Upper lobe of left lung (tissue), 6 donors: ENCODE results near the gene CASP12. TPM values are rescaled to one million over a fixed set of nuclear protein-coding genes. Genes with fewer than 3 reads are reported as not detected.

ENCODE experiments used
- ATAC-seq, 2 donors: fragments of 200-7000 bp; cut with Tn5 transposase; one replicate each; pipeline ENCODE4 v1.9.1; 2022; ENCODE audit warnings: mild to moderate bottlenecking in 2 of 2, moderate library complexity in 2 of 2; ENCODE audit not compliant: low FRiP score in 2 of 2
- DNase-seq, 2 donors: peaks; one replicate each; pipeline ENCODE4 v3.0.0-alpha.2; 2019 to 2020
- H3K27ac ChIP-seq, 4 donors: fragments of 200-600 bp; sonication (generic); one replicate each; pipeline ENCODE4 v1.5.1; 2016 to 2019
- H3K27me3 ChIP-seq, 4 donors: fragments of 200-600 bp; sonication (generic); one replicate each; pipeline ENCODE4 v1.5.1; 2017 to 2019
- H3K36me3 ChIP-seq, 4 donors: fragments of 200-600 bp; sonication (generic); one replicate each; pipeline ENCODE4 v1.5.1; 2016 to 2019
- H3K4me1 ChIP-seq, 4 donors: fragments of 200-600 bp; sonication (generic); one replicate each; pipeline ENCODE4 v1.5.1; 2018 to 2019
- H3K4me3 ChIP-seq, 4 donors: fragments of 200-600 bp; sonication (generic); one replicate each; pipeline ENCODE4 v1.5.1; 2017 to 2019; ENCODE audit warnings: mild to moderate bottlenecking in 2 of 4, moderate library complexity in 1 of 4
- H3K9me3 ChIP-seq, 4 donors: fragments of 200-600 bp; sonication (generic); one replicate each; pipeline ENCODE4 v1.5.1; 2018 to 2019
- EP300 ChIP-seq, 4 donors: sonication (generic); formaldehyde crosslinking; IDR thresholded peaks; one replicate each; pipeline ENCODE4 v1.5.1; 2017; ENCODE audit warnings: antibody characterized with exemption in 4 of 4, control low read depth in 2 of 4
- POLR2A ChIP-seq, 4 donors: fragments of 450-650 bp; IDR thresholded peaks; one replicate each; pipeline ENCODE4 v1.5.1; 2016 to 2017; ENCODE audit warnings: antibody characterized with exemption in 4 of 4, mild to moderate bottlenecking in 2 of 4
- POLR2AphosphoS5 ChIP-seq, 2 donors: sonication (generic); formaldehyde crosslinking; IDR thresholded peaks; one replicate each; pipeline ENCODE4 v1.5.1; 2017; ENCODE audit warnings: antibody characterized with exemption in 2 of 2
- WGBS, 2 donors: methylation state at CpG; one replicate each; pipeline ENCODE4 v1.1.5; 2017 to 2018; 5-methylcytosine and 5-hydroxymethylcytosine counted together
- total RNA-seq, 6 donors: library from RNA; depleted of rRNA in 4 of 6; stranded (reverse); fragments of >200 nt in 4 of 6; gene quantifications; one replicate each; pipeline versions ENCODE4 v1.1.0 to v1.2.1, GENCODE V29; 2016 to 2021
- TF ChIP-seq, protein P1 (sequence below), 6 experiments: fragments of 450-650 bp in 4 of 6; fragments of 200-600 bp in 2 of 6; sonication (generic) in 2 of 6; IDR thresholded peaks; one replicate each; pipeline ENCODE4 v1.5.1; 2016 to 2019; ENCODE audit warnings: antibody characterized with exemption in 6 of 6
- donor health status: DM: no; HTN: no; CAD: no; lungs with moderate emphysema.
- donor health status: DM: no; HTN: yes; CAD: no; lungs with severe emphysema.

The CASP12 gene
- total RNA-seq, 6 donors from 2014 or later, result 0.91 to 9.5 (median 1.4) TPM

DNA sequence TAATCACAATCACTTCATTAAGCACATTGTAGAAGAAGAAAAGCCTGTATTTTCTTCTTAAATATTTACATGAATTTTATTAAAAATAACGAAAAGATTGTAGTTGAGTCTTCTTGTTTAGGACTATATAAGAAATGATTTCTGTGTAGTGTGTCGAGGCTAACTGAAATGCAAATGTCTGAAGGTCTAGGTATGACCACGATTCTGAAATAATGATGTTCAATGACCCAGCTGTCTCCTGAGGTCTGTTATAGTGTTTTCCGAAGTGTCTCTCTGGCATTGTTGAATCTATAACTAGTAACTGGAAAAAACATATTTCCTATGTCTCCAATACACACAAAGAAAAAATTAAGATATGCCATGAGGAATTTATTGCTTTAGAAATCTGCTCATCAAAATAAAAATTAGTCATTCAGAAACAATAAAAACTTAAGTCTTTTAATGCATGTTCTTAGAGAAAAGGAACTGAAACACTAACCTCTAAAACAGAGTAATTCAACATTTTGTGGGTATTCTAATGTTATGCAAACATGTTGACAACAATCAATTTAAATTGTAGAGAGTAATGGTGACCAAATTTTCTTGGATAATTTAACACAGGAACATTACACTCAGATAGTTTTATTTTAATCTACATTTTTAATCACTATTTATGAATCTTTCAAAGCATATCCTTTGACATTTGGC lies 55.0 kb downstream of the CASP12 start:
- 79 to 90% methylated on average over 4 of the region's 4 CpGs for WGBS, 2 donors
- DNase-seq, result no peak
- TF ChIP-seq EP300 (IDR thresholded peaks at IDR 0.05), result no peak
- TF ChIP-seq POLR2AphosphoS5 (IDR thresholded peaks at IDR 0.05), result no peak
- TF ChIP-seq, protein P1, sequence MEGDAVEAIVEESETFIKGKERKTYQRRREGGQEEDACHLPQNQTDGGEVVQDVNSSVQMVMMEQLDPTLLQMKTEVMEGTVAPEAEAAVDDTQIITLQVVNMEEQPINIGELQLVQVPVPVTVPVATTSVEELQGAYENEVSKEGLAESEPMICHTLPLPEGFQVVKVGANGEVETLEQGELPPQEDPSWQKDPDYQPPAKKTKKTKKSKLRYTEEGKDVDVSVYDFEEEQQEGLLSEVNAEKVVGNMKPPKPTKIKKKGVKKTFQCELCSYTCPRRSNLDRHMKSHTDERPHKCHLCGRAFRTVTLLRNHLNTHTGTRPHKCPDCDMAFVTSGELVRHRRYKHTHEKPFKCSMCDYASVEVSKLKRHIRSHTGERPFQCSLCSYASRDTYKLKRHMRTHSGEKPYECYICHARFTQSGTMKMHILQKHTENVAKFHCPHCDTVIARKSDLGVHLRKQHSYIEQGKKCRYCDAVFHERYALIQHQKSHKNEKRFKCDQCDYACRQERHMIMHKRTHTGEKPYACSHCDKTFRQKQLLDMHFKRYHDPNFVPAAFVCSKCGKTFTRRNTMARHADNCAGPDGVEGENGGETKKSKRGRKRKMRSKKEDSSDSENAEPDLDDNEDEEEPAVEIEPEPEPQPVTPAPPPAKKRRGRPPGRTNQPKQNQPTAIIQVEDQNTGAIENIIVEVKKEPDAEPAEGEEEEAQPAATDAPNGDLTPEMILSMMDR (IDR thresholded peaks at IDR 0.05), result no peak
- H3K4me3 ChIP-seq, result no peak overlapping the region
- no peak for ATAC-seq
- no peaks in the 10 kb centered on the region for H3K27me3 ChIP-seq
- H3K9me3 ChIP-seq, result peaks cover 0 to 6% (median 2%) of the 10 kb centered on the region in 4 donors
- H3K27ac ChIP-seq, result no peak overlapping the region
- no peaks in the 10 kb centered on the region for H3K4me1 ChIP-seq
- H3K36me3 ChIP-seq, result no peaks in the 10 kb centered on the region

DNA sequence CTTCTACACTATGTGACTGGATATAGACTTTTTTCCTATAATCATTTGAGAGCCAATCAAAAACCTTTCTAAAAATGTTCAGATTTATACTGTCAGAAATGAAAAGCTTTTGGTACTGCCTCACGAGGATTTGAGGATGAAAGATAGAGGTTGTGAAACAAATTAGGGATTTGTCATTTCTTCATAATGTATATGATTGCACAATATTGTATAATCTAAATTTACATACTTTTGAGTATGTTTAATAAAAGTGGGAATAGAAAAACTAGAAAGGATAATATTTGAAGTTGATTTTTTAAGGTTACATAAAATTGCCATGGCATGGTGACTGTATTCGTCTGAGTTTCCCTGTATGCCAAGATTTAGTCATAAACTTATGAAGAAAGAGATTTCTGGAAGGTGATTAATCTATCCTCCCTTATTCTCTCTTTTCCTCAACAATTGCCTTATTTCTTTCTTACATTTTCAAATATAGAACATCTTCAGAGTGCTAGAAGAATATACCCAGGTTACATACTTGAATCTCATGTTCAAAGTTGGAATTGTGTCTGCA lies 56.2 kb downstream of the CASP12 start:
- Histone ChIP-seq H3K4me1 (no peaks in the 10 kb centered on the region), H3K36me3 (no peaks in the 10 kb centered on the region), H3K9me3 (peaks cover 0 to 6% (median 2%) of the 10 kb centered on the region in 4 donors), H3K4me3 (no peak overlapping the region), H3K27me3 (no peaks in the 10 kb centered on the region), H3K27ac (no peak overlapping the region)
- TF ChIP-seq POLR2AphosphoS5 (IDR thresholded peaks at IDR 0.05), result no peak
- no peak for TF ChIP-seq EP300 (IDR thresholded peaks at IDR 0.05)
- TF ChIP-seq, protein P1 (IDR thresholded peaks at IDR 0.05), result no peak
- no peak for TF ChIP-seq POLR2A (IDR thresholded peaks at IDR 0.05)
- DNase-seq, result no peak
- ATAC-seq, result no peak
- WGBS, 2 donors, result 78% methylated on average over 2 of the region's 2 CpGs

DNA sequence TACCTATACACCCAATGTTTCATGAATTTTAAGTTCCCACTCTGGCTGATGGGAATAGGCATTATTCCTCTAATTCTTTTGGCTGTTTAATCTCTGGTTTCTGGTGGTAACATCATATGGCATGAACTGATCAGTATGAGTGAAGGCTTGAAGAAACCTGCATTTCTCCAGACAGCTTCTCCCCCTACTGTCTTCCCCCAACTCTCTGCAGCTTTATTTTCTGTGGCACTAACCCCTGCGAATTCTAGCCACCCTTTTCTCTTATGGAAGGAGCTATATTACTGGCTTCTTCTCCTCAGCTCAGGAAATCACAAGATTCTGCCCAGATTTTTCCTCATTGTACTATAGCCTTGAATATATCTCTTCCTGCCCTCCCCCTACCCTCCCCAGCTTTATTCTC lies 57.1 kb downstream of the CASP12 start:
- no peak overlapping the region for H3K27ac ChIP-seq
- H3K36me3 ChIP-seq, result no peaks in the 10 kb centered on the region
- peaks cover 0 to 6% (median 2%) of the 10 kb centered on the region in 4 donors for H3K9me3 ChIP-seq
- H3K4me1 ChIP-seq, result no peaks in the 10 kb centered on the region
- WGBS, 2 donors, result 53 to 90% methylated on average over 1 of the region's 1 CpG
- ATAC-seq, result no peak
- DNase-seq, result no peak
- TF ChIP-seq, protein P1 (IDR thresholded peaks at IDR 0.05), result no peak
- TF ChIP-seq POLR2AphosphoS5 (IDR thresholded peaks at IDR 0.05), result no peak
- TF ChIP-seq EP300 (IDR thresholded peaks at IDR 0.05), result no peak
- TF ChIP-seq POLR2A (IDR thresholded peaks at IDR 0.05), result no peak
- no peak overlapping the region for H3K4me3 ChIP-seq
- H3K27me3 ChIP-seq, result no peaks in the 10 kb centered on the region

DNA sequence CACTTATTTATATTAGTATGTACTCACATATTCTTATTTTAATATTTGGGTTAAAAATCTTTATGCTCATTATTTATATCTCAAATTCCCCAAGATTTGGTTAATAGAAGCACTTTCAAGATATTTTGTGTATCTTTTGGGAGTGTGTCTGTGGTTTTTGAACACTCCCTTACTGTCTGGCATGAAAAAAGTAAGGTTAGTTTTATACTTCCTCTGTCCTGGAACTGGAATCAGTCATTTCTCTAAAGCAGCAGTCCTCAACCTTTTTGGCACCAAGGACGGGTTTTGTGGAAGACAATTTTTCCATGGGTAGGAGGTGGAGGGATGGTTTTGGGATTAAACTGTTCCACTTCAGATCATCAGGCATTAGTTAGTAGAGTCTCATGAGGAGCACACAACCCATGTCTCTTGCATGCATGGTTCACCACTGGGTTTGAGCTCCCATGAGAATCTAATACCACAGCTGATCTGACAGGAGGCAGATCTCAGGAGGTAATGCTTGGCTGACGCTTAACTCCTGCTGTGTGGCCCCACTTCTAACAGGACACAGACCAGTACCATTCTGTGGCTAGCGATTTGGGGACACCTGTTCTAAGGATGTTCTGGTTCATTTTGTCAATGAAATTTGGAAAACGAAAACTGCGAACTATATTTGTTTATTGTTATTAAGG lies 60.2 kb downstream of the CASP12 start:
- Histone ChIP-seq H3K27ac (no peak overlapping the region), H3K4me1 (no peaks in the 10 kb centered on the region), H3K4me3 (no peak overlapping the region), H3K36me3 (no peaks in the 10 kb centered on the region), H3K27me3 (no peaks in the 10 kb centered on the region), H3K9me3 (peaks cover 0 to 6% (median 2%) of the 10 kb centered on the region in 4 donors)
- DNase-seq (no peak), ATAC-seq (no peak)
- TF ChIP-seq, protein P1 (IDR thresholded peaks at IDR 0.05), result no peak
- TF ChIP-seq EP300 (IDR thresholded peaks at IDR 0.05) (no peak), POLR2AphosphoS5 (IDR thresholded peaks at IDR 0.05) (no peak), POLR2A (IDR thresholded peaks at IDR 0.05) (no peak)
- WGBS, 2 donors, result 97 to 99% methylated on average over 5 of the region's 5 CpGs
